RWPE1 (cell line): ENCODE results near the gene IMMP2L.

Experiments
- CTCF ChIA-PET: fragments of 350-600 bp; sonication (Branson Sonifier 250); formaldehyde crosslinking; extraction: SDS; loops from one replicate; lab custom pipeline; 2021; lab: Yijun Ruan, JAX
- POLR2A ChIA-PET: fragments of 400-600 bp; formaldehyde crosslinking; extraction: SDS; loops from one replicate; lab custom pipeline; 2020; ENCODE audit warnings: antibody characterized with exemption; ENCODE audit not compliant: low non-redundant PET; lab: Yijun Ruan, JAX
- DNase-seq: peaks from one replicate; pipeline ENCODE4 v3.0.0; 2012; ENCODE audit warnings: low spot score
- H3K27ac ChIP-seq: fragments of 450-650 bp; 2 replicates; pipeline ENCODE4 v1.5.1; 2017
- TF ChIP-seq, protein P1 (sequence below): fragments of 450-650 bp; conservative IDR thresholded peaks from 2 replicates; pipeline ENCODE4 v1.5.1; 2017; ENCODE audit warnings: low read depth, mild to moderate bottlenecking

Gene IMMP2L

DNA sequence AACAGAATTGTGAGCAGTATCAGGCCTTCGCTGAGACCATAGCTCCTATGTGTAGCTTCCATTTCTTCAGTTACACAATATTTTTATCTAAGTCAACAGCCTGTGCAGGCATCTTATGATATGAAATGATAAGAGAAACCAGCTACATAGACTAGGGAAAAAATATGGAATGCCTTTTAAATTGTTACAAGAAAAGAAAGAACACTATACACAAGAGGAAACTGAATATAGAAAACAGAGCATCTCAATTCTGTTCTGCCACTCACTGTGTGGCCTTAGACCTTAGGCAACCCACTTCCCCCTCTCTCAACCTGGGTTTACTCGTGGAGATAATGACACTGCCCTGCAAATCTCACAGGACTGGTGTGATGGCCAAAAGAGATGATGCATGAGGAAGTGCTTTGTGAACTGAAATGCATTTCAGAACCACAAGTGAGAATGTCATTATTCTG lies 338.5 kb downstream of the IMMP2L start:
- H3K27ac ChIP-seq: no peak overlapping the region
- ChIA-PET POLR2A (no interaction called here), CTCF (interaction anchor here (0.7 kb wide), 1 partner anchor 928 kb away, joined by 3 read pairs; no protein-coding TSS in a partner anchor)
- no peak for DNase-seq
- TF ChIP-seq, protein P1, sequence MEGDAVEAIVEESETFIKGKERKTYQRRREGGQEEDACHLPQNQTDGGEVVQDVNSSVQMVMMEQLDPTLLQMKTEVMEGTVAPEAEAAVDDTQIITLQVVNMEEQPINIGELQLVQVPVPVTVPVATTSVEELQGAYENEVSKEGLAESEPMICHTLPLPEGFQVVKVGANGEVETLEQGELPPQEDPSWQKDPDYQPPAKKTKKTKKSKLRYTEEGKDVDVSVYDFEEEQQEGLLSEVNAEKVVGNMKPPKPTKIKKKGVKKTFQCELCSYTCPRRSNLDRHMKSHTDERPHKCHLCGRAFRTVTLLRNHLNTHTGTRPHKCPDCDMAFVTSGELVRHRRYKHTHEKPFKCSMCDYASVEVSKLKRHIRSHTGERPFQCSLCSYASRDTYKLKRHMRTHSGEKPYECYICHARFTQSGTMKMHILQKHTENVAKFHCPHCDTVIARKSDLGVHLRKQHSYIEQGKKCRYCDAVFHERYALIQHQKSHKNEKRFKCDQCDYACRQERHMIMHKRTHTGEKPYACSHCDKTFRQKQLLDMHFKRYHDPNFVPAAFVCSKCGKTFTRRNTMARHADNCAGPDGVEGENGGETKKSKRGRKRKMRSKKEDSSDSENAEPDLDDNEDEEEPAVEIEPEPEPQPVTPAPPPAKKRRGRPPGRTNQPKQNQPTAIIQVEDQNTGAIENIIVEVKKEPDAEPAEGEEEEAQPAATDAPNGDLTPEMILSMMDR: no peak

DNA sequence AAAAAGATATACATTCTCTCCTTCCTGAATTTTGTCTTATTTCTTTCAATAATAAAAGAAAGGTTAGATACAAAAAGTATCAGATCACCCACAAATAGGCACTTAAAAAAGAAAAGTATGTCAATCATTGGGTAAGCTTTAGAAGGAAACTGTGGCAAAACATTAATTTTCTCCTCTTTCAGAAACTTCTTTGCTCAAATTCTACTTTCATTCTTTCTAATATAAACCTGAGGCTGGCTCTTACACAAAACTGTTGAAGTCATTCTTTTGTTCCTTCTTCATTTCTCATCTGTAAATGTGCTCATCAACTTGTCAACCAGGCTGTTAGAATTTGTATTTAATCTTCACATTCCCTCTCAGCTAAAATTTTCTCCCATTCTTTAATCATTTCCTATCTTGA lies 346.7 kb downstream of the IMMP2L start:
- DNase-seq: no peak
- ChIA-PET CTCF (no interaction called here), POLR2A (no interaction called here)
- TF ChIP-seq, protein P1: no peak
- H3K27ac ChIP-seq: no peak overlapping the region

DNA sequence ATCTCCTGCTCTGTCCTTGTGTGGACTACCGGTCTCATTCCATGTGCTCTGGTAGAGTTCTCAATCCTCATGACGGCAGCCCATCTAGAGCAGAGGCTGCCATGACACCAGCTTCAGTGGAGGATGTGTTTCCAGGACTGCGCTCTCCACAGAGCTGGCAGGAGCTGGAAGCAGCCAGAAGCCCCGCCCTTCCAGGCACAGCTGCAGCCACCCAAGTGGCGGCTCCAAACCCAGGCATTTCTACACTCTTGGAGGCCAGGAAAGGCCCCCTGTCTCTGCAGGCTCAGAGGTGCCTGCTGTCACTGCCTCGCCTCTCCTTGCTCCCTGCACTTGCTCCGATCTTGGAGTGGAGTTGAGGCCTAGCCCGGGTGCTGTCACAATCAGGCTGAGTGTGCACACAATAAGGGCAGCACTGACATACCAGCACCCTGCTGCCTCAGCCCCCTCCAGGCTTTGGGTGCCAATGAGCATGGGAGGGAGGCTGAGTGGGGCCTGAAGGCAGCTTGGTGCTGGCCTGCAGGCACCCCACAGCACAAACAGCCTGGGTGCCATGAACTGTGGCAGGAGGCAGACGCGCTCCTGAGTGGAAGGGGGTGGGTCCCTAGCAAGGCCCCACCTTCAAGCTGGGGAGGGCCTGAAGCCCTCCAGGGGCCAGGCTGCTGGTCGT lies 349.3 kb downstream of the IMMP2L start:
- TF ChIP-seq, protein P1: no peak
- no peak for DNase-seq
- POLR2A ChIA-PET: no interaction called here
- no peak overlapping the region for H3K27ac ChIP-seq
- CTCF ChIA-PET: interaction anchor here (0.7 kb wide), 1 partner anchor 562 kb away, joined by 3 read pairs; no protein-coding TSS in a partner anchor

DNA sequence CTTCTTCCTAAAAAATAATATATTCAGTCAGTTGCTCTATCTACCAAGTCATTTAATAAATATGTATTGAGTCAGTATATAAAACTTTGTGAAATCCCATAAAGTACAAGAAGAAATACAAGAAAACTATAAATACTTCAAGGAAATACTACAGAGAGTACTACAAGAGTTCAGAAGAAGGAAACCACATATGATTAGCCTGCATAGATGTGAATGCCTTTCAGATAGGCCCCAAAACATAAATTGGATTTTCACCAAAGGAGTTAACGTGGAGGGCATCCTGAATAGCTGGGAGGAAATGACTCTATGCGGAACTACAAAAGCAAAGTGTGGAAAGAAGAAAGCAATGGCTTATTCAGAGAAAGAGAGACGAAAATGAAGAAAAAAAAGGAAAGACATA lies 351.3 kb downstream of the IMMP2L start:
- DNase-seq: no peak
- H3K27ac ChIP-seq: no peak overlapping the region
- ChIA-PET POLR2A (no interaction called here), CTCF (no interaction called here)
- TF ChIP-seq, protein P1: no peak

DNA sequence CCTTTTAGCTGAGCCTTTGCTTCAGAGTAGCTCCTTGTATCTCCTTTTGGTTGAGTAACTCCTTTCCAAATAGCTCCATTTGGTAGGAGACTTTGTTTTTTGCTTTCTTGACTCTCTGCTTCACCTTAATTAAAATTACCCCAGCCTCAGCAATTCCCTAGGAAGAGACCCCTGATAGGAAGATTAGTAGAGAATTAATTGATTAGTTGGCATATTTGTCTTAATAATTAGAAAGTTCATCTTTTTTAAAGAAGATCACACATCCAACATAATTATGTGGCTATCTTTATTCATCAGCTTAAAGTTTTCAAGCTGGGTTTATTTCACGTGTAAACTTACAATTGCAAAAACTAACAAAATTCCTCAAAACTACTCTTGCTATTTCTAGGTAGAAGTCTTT lies 352.2 kb downstream of the IMMP2L start:
- no peak overlapping the region for H3K27ac ChIP-seq
- CTCF ChIA-PET: no interaction called here
- DNase-seq: no peak
- POLR2A ChIA-PET: no interaction called here
- TF ChIP-seq, protein P1: no peak

DNA sequence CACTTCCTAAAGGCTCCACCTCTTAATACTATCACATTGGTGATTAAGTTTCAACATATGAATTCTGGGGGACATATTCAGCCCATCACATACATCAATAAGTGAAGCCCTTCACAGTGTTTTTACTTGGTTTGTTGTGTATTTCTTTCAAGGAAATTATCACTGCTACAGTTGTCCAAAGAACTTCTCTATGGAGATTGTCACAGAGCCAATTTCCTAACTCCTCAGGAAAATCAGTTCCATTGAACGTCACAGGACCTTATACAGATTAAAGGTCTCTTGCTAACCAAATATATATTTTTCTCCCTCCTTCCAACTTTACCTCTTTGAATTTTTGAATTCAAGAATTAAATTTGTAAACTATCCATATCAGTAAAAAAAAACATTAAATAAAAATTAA lies 357.0 kb downstream of the IMMP2L start:
- CTCF ChIA-PET: no interaction called here
- POLR2A ChIA-PET: no interaction called here
- no peak for DNase-seq
- no peak overlapping the region for H3K27ac ChIP-seq
- TF ChIP-seq, protein P1: no peak
